HG03432 (cell line): ENCODE measurements around the gene NUDT8.
"Not testable (repeated sequence)": the region's sequence is repeated elsewhere in the genome, so short reads cannot be mapped to it uniquely, and the experiment has no call there.

Source experiments
- ATAC-seq: cut with Tn5 transposase; IDR thresholded peaks from one replicate; pipeline ENCODE4 v1.9.1; 2021; ENCODE audit warnings: mild to moderate bottlenecking, moderate library complexity; ENCODE audit not compliant: unreplicated experiment

NUDT8 gene

GRCh38 chr11:67644042-67644441 is 14.3 kb upstream of the NUDT8 start:
- no peak for ATAC-seq

- no peak for ATAC-seq
Measured at GRCh38 chr11:67642173-67643120, 12.7 kb upstream of the NUDT8 start.

GRCh38 chr11:67641338-67642172 is 11.8 kb upstream of the NUDT8 start:
- no peak for ATAC-seq

- ATAC-seq: no peak
Measured at GRCh38 chr11:67640758-67641337, 11.1 kb upstream of the NUDT8 start.

- ATAC-seq: no peak
Measured at GRCh38 chr11:67640021-67640757, 10.5 kb upstream of the NUDT8 start.

GRCh38 chr11:67639438-67639859 is 9.7 kb upstream of the NUDT8 start, which contains the start of gene TBX10:
Gene TBX10, minus strand, starts transcription at chr11:67639763. Its CDS starts 291 bp downstream, at chr11:67639472.
- ATAC-seq: no peak

- no peak for ATAC-seq
Measured at GRCh38 chr11:67638535-67639437, 9.0 kb upstream of the NUDT8 start.

- not testable (repeated sequence) for ATAC-seq
Measured at GRCh38 chr11:67637441-67637840, 7.7 kb upstream of the NUDT8 start.

- no peak for ATAC-seq
Measured at GRCh38 chr11:67636962-67637361, 7.2 kb upstream of the NUDT8 start.

GRCh38 chr11:67635231-67635521 is 5.4 kb upstream of the NUDT8 start:
- no peak for ATAC-seq

- ATAC-seq: no peak
Measured at GRCh38 chr11:67634366-67635230, 4.9 kb upstream of the NUDT8 start.

- ATAC-seq: no peak
Measured at GRCh38 chr11:67633758-67634365, 4.1 kb upstream of the NUDT8 start.

- no peak for ATAC-seq
Measured at GRCh38 chr11:67632982-67633755, 3.4 kb upstream of the NUDT8 start.

- ATAC-seq: no peak
Measured at GRCh38 chr11:67632175-67632981, 2.6 kb upstream of the NUDT8 start.

GRCh38 chr11:67631853-67632174 is 2.1 kb upstream of the NUDT8 start:
- no peak for ATAC-seq

GRCh38 chr11:67631411-67631810 is 1.7 kb upstream of the NUDT8 start:
- no peak for ATAC-seq

- no peak for ATAC-seq
Measured at GRCh38 chr11:67630943-67631331, 1.2 kb upstream of the NUDT8 start.
